Measurements from ENCODE around the gene BSG. TPM values are rescaled to one million over a fixed set of nuclear protein-coding genes. Genes with fewer than 3 reads are reported as not detected.
"Not testable (repeated sequence)": the region's sequence is repeated elsewhere in the genome, so short reads cannot be mapped to it uniquely, and the experiment has no call there.

Gene BSG
- total RNA-seq, 1 donor from 2014 or later, result 816 TPM

DNA sequence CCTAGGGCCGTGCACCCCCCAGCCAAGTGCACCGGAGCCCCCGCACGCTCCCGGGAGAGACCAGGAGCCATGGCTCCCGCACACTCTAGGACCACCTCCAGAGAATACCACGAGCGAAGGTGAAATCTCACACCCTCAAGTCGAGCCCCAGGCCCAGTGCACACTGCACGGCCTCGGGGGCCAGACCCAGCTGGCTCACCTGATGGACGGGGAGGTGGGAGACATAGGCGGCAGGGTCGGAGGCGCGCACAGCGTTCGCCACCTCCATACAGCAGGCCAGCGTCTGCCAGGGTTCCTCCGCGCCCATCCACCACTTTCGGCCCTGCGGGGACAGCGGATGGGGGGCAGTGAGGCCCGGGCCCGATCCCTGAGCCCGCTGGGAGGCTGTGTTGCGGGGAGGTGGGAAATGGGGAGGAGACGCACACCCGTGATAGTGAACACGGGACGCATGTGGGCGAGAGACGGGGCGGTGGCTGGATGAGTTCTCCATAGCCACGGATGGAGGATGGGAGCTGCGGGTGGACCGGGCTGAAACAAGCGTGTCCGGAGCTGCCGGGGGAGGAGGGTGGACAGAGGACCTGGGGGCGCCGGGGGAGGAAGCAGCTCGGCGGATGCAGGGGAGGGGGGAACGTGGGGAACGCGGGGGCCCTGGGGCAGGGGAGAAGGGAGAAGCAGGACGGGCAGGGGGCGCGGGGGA is 47.9 kb downstream of the BSG start:
- Mint-ChIP-seq H3K4me3 (ENCODE audit: unreplicated experiment) (no peak overlapping the region), H3K27ac (ENCODE audit: unreplicated experiment) (no peak overlapping the region), H3K4me1 (ENCODE audit: unreplicated experiment) (peaks cover 18% of the 10 kb centered on the region), H3K9me3 (ENCODE audit: unreplicated experiment) (no peaks in the 10 kb centered on the region), H3K27me3 (ENCODE audit: unreplicated experiment) (no peaks in the 10 kb centered on the region), H3K36me3 (ENCODE audit: unreplicated experiment) (peaks cover 12% of the 10 kb centered on the region)
- TF ChIP-seq, protein P1, sequence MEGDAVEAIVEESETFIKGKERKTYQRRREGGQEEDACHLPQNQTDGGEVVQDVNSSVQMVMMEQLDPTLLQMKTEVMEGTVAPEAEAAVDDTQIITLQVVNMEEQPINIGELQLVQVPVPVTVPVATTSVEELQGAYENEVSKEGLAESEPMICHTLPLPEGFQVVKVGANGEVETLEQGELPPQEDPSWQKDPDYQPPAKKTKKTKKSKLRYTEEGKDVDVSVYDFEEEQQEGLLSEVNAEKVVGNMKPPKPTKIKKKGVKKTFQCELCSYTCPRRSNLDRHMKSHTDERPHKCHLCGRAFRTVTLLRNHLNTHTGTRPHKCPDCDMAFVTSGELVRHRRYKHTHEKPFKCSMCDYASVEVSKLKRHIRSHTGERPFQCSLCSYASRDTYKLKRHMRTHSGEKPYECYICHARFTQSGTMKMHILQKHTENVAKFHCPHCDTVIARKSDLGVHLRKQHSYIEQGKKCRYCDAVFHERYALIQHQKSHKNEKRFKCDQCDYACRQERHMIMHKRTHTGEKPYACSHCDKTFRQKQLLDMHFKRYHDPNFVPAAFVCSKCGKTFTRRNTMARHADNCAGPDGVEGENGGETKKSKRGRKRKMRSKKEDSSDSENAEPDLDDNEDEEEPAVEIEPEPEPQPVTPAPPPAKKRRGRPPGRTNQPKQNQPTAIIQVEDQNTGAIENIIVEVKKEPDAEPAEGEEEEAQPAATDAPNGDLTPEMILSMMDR (IDR thresholded peaks at IDR 0.05), result no peak
- no peak for DNase-seq (ENCODE audit: extremely low spot score, unreplicated experiment)

DNA sequence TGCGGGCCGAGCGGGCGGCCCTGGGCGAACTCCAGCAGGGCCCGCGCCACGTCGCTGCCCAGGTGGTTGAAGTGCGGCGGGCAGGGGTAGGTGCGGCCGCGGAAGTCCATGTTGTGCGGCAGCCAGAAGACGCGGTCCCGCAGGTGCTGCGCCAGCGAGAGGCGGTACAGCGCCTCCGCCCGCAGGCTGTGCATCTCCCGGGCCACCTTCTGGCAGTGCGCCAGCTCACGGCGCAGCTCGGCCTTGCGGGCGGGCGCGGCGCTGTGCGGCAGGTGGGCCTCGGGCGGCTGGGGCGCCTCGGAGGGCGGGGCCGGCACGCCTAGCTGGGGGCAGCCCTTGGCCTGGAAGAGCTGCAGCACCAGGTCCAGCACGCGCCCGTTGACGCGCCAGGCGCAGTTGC is 48.8 kb downstream of the BSG start:
- not testable (repeated sequence) for H3K27me3 Mint-ChIP-seq (ENCODE audit: unreplicated experiment)
- H3K4me1 Mint-ChIP-seq (ENCODE audit: unreplicated experiment), result peaks cover 23% of the 10 kb centered on the region

DNA sequence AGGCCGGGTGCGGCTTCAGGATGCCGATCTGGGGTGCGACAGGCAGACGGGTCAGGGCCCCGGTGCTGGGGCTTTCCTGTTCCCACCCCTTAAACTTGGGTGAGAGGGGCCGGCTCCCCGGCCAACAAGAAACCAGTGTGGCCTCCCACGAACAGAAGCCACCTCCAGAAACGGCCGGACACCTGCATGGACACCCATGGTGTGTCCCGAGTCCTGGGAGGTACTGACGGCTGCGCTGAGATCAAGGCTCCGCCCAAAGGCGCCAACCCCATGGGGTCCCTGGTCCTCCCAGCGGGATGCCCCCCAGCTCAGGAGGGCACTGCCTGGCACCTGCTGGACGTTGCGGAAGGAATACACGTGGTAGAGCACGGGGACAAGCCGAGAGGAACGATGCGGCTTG is 49.4 kb downstream of the BSG start:
- peaks cover 11% of the 10 kb centered on the region for H3K36me3 Mint-ChIP-seq (ENCODE audit: unreplicated experiment)
- no peak overlapping the region for H3K27ac Mint-ChIP-seq (ENCODE audit: unreplicated experiment)
- no peaks in the 10 kb centered on the region for H3K27me3 Mint-ChIP-seq (ENCODE audit: unreplicated experiment)
- H3K9me3 Mint-ChIP-seq (ENCODE audit: unreplicated experiment), result no peaks in the 10 kb centered on the region
- H3K4me3 Mint-ChIP-seq (ENCODE audit: unreplicated experiment), result no peak overlapping the region
- DNase-seq (ENCODE audit: extremely low spot score, unreplicated experiment), result no peak
- TF ChIP-seq, protein P1 (IDR thresholded peaks at IDR 0.05), result no peak
- H3K4me1 Mint-ChIP-seq (ENCODE audit: unreplicated experiment), result peaks cover 28% of the 10 kb centered on the region

More for the DNA sequence above, 48.8 kb downstream of the BSG start:
- H3K27ac Mint-ChIP-seq (ENCODE audit: unreplicated experiment); DNase-seq (ENCODE audit: extremely low spot score, unreplicated experiment); H3K4me3 Mint-ChIP-seq (ENCODE audit: unreplicated experiment); H3K9me3 Mint-ChIP-seq (ENCODE audit: unreplicated experiment): not testable (repeated sequence)
- peaks cover 10% of the 10 kb centered on the region for H3K36me3 Mint-ChIP-seq (ENCODE audit: unreplicated experiment)

DNA sequence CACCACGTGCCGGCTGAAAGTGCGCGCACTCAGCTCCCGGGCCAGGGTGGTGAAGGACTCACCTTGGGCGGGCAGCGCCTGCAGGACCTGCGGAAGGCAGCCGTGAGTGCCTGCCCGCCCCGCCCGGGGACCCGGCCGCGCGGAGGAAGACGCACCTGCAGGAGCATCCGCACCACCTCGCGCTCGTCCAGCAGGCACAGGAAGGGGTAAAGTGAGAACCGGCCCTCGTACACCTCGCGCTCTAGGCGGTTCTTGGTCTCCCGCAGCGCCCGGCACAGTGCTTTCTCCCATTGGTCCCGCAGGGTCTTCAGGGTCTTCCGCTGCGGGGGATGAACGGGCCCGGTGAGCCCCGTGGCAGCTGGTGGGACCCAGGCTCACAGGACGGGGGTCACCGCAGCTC is 50.3 kb downstream of the BSG start:
- TF ChIP-seq, protein P1 (IDR thresholded peaks at IDR 0.05), result no peak
- Mint-ChIP-seq H3K4me3 (ENCODE audit: unreplicated experiment) (no peak overlapping the region), H3K27ac (ENCODE audit: unreplicated experiment) (no peak overlapping the region), H3K9me3 (ENCODE audit: unreplicated experiment) (no peaks in the 10 kb centered on the region), H3K27me3 (ENCODE audit: unreplicated experiment) (no peaks in the 10 kb centered on the region), H3K36me3 (ENCODE audit: unreplicated experiment) (peaks cover 12% of the 10 kb centered on the region), H3K4me1 (ENCODE audit: unreplicated experiment) (peaks cover 35% of the 10 kb centered on the region)
- DNase-seq (ENCODE audit: extremely low spot score, unreplicated experiment), result no peak

DNA sequence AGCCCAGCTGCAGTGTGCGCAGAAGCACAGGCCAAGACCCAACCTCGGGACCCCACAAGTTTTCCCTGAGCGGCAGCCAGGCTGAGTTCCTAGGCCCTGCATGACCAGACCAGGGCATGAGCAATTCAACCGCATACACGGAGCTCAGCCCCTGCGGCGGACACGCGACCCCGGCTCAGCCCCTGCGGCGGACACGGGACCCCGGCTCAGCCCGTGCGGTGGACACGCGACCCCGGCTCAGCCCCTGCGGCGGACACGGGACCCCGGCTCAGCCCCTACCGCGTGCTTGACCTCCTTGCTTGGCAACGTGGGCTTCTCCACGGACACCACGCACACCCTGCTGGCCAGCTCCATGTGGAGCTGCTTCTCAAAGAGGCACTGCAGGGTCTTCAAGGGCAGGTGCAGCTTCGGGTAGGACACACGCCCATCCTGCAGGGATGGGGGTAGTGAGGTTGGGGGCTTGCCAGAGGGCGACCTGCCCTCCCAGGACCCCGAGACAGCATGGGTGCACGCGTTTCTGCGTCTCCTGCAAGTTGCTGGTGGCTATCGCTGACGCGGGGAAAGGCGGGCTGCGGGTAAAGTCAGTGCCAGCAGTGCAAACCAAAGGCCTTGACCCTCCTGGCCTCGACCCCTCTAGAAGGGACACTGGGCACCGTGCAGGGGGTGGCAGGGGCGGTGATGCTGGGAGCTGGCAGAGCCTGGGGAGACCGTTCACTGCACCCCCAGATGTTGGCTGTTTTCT is 51.0 kb downstream of the BSG start:
- Mint-ChIP-seq H3K4me3 (ENCODE audit: unreplicated experiment) (peak overlapping the region; percentile 5), H3K36me3 (ENCODE audit: unreplicated experiment) (peaks cover 14% of the 10 kb centered on the region), H3K9me3 (ENCODE audit: unreplicated experiment) (no peaks in the 10 kb centered on the region), H3K27ac (ENCODE audit: unreplicated experiment) (peak overlapping the region; percentile 78), H3K4me1 (ENCODE audit: unreplicated experiment) (peaks cover 37% of the 10 kb centered on the region), H3K27me3 (ENCODE audit: unreplicated experiment) (no peaks in the 10 kb centered on the region)
- DNase-seq (ENCODE audit: extremely low spot score, unreplicated experiment), result no peak
- TF ChIP-seq, protein P1 (IDR thresholded peaks at IDR 0.05), result no peak
